HEK293 (cell line): Measurements from ENCODE around the gene TC2N.

ENCODE experiments used
- EGR2 ChIP-seq: fragments of 450-650 bp; formaldehyde crosslinking; IDR thresholded peaks from 2 replicates; pipeline ENCODE4 v1.5.1; 2016; ENCODE audit warnings: low read depth, missing biosample characterization, missing genetic modification characterization
- GLI2 ChIP-seq: fragments of 450-650 bp; formaldehyde crosslinking; IDR thresholded peaks from 2 replicates; pipeline ENCODE4; 2017; ENCODE audit warnings: missing biosample characterization, missing genetic modification characterization, low read depth, borderline replicate concordance
- GLI4 ChIP-seq: fragments of 450-650 bp; formaldehyde crosslinking; IDR thresholded peaks from 2 replicates; pipeline ENCODE4 v1.5.1; 2016; ENCODE audit warnings: missing biosample characterization, missing genetic modification characterization
- HOXC10 ChIP-seq: sonication (generic); formaldehyde crosslinking; IDR thresholded peaks from 2 replicates; pipeline ENCODE4 v1.8.1; 2023; ENCODE audit warnings: mild to moderate bottlenecking, missing genetic modification reagents
- HOXD13 ChIP-seq: sonication (generic); formaldehyde crosslinking; IDR thresholded peaks from 2 replicates; pipeline ENCODE4 v1.8.0; 2022; ENCODE audit warnings: missing genetic modification reagents, borderline replicate concordance
- PRDM4 ChIP-seq: fragments of 450-650 bp; formaldehyde crosslinking; IDR thresholded peaks from 2 replicates; pipeline ENCODE4 v1.5.1; 2017; ENCODE audit warnings: missing biosample characterization, missing genetic modification characterization
- SCRT2 ChIP-seq: fragments of 450-650 bp; formaldehyde crosslinking; IDR thresholded peaks from 2 replicates; pipeline ENCODE4 v1.5.1; 2016; ENCODE audit warnings: missing biosample characterization, missing genetic modification characterization
- TCF7L2 ChIP-seq: IDR thresholded peaks from 2 replicates; pipeline ENCODE4 v1.6.1; 2011; ENCODE audit warnings: low read depth, mild to moderate bottlenecking, inconsistent platforms, low read length, moderate library complexity, borderline replicate concordance
- ZBTB1 ChIP-seq: fragments of 450-650 bp; formaldehyde crosslinking; IDR thresholded peaks from 2 replicates; pipeline ENCODE4 v1.5.1; 2016; ENCODE audit warnings: missing biosample characterization, missing genetic modification characterization
- ZBTB8A ChIP-seq: fragments of 450-650 bp; formaldehyde crosslinking; IDR thresholded peaks from 2 replicates; pipeline ENCODE4 v1.5.1; 2016; ENCODE audit warnings: missing biosample characterization, missing genetic modification characterization
- ZFP37 ChIP-seq: fragments of 450-650 bp; formaldehyde crosslinking; IDR thresholded peaks from 2 replicates; pipeline ENCODE4 v1.5.1; 2016; ENCODE audit warnings: missing biosample characterization, missing genetic modification characterization
- ZNF10 ChIP-seq: fragments of 450-650 bp; formaldehyde crosslinking; IDR thresholded peaks from 2 replicates; pipeline ENCODE4 v1.5.1; 2017; ENCODE audit warnings: missing biosample characterization, missing genetic modification characterization
- ZNF155 ChIP-seq: fragments of 450-650 bp; formaldehyde crosslinking; IDR thresholded peaks from 2 replicates; pipeline ENCODE4 v1.5.1; 2016; ENCODE audit warnings: missing biosample characterization, missing genetic modification characterization
- ZNF157 ChIP-seq: fragments of 450-650 bp; formaldehyde crosslinking; IDR thresholded peaks from 2 replicates; pipeline ENCODE4 v1.5.1; 2016; ENCODE audit warnings: missing biosample characterization, missing genetic modification characterization
- ZNF214 ChIP-seq: fragments of 450-650 bp; formaldehyde crosslinking; IDR thresholded peaks from 2 replicates; pipeline ENCODE4 v1.5.1; 2017; ENCODE audit warnings: missing biosample characterization, mild to moderate bottlenecking, missing genetic modification characterization, borderline replicate concordance
- ZNF23 ChIP-seq: fragments of 450-650 bp; formaldehyde crosslinking; IDR thresholded peaks from 2 replicates; pipeline ENCODE4 v1.5.1; 2016; ENCODE audit warnings: missing biosample characterization, missing genetic modification characterization, borderline replicate concordance
- ZNF24 ChIP-seq: fragments of 450-650 bp; formaldehyde crosslinking; IDR thresholded peaks from 2 replicates; pipeline ENCODE4 v1.5.1; 2016; ENCODE audit warnings: missing biosample characterization, missing genetic modification characterization
- ZNF248 ChIP-seq: fragments of 450-650 bp; formaldehyde crosslinking; IDR thresholded peaks from 2 replicates; pipeline ENCODE4 v1.5.1; 2017; ENCODE audit warnings: missing biosample characterization, missing genetic modification characterization
- ZNF266 ChIP-seq: fragments of 450-650 bp; formaldehyde crosslinking; IDR thresholded peaks from 2 replicates; pipeline ENCODE4 v1.5.1; 2016; ENCODE audit warnings: missing biosample characterization, missing genetic modification characterization, low read depth
- ZNF335 ChIP-seq: fragments of 450-650 bp; formaldehyde crosslinking; conservative IDR thresholded peaks from 2 replicates; pipeline ENCODE4 v1.5.1; 2016; ENCODE audit warnings: missing biosample characterization, missing genetic modification characterization
- ZNF449 ChIP-seq: fragments of 450-650 bp; formaldehyde crosslinking; IDR thresholded peaks from 2 replicates; pipeline ENCODE4 v1.5.1; 2017; ENCODE audit warnings: missing biosample characterization, mild to moderate bottlenecking, missing genetic modification characterization, moderate library complexity
- ZNF513 ChIP-seq: fragments of 450-650 bp; IDR thresholded peaks from 2 replicates; pipeline ENCODE4 v1.5.1; 2018; ENCODE audit warnings: missing biosample characterization, missing genetic modification characterization
- ZNF548 ChIP-seq: fragments of 450-650 bp; formaldehyde crosslinking; IDR thresholded peaks from 2 replicates; pipeline ENCODE4 v1.5.1; 2016; ENCODE audit warnings: missing biosample characterization, missing genetic modification characterization
- ZNF561 ChIP-seq: fragments of 450-650 bp; IDR thresholded peaks from 2 replicates; pipeline ENCODE4 v1.5.1; 2018; ENCODE audit warnings: missing biosample characterization, missing genetic modification characterization, borderline replicate concordance
- ZNF623 ChIP-seq: fragments of 450-650 bp; formaldehyde crosslinking; IDR thresholded peaks from 2 replicates; pipeline ENCODE4 v1.5.1; 2016; ENCODE audit warnings: missing biosample characterization, missing genetic modification characterization
- ZNF626 ChIP-seq: fragments of 450-650 bp; sonication (Bioruptor Pico); formaldehyde crosslinking; IDR thresholded peaks from 2 replicates; pipeline ENCODE4 v1.5.1; 2018; ENCODE audit warnings: missing biosample characterization, missing genetic modification characterization, inconsistent platforms
- ZNF768 ChIP-seq: fragments of 450-650 bp; formaldehyde crosslinking; IDR thresholded peaks from 2 replicates; pipeline ENCODE4 v1.5.1; 2018; ENCODE audit warnings: missing biosample characterization, mild to moderate bottlenecking, missing genetic modification characterization
- ZNF777 ChIP-seq: fragments of 450-650 bp; formaldehyde crosslinking; IDR thresholded peaks from 2 replicates; pipeline ENCODE4 v1.5.1; 2017; ENCODE audit warnings: missing biosample characterization, missing genetic modification characterization, borderline replicate concordance
- ZNF830 ChIP-seq: fragments of 450-650 bp; IDR thresholded peaks from 2 replicates; pipeline ENCODE4 v1.5.0; 2018; ENCODE audit warnings: missing biosample characterization, missing genetic modification characterization, low read depth, mild to moderate bottlenecking, moderate library complexity
- ZSCAN16 ChIP-seq: fragments of 450-650 bp; formaldehyde crosslinking; IDR thresholded peaks from 2 replicates; pipeline ENCODE4 v1.5.1; 2016; ENCODE audit warnings: missing biosample characterization, missing genetic modification characterization
- ZSCAN5A ChIP-seq: fragments of 450-650 bp; formaldehyde crosslinking; IDR thresholded peaks from 2 replicates; pipeline ENCODE4 v1.5.1; 2016; ENCODE audit warnings: missing biosample characterization, missing genetic modification characterization
- TF ChIP-seq, protein P1 (sequence below): fragments of 450-650 bp; formaldehyde crosslinking; IDR thresholded peaks from 2 replicates; pipeline ENCODE4 v1.5.1; 2017; ENCODE audit warnings: missing biosample characterization, missing genetic modification characterization
- TF ChIP-seq, protein P2 (sequence below): fragments of 450-650 bp; formaldehyde crosslinking; IDR thresholded peaks from 2 replicates; pipeline ENCODE4 v1.5.1; 2016; ENCODE audit warnings: missing biosample characterization, missing genetic modification characterization

The TC2N gene

GRCh38 chr14:91744068-91744480, 123.3 kb downstream of the TC2N start (continued):
- TF ChIP-seq, protein P1, sequence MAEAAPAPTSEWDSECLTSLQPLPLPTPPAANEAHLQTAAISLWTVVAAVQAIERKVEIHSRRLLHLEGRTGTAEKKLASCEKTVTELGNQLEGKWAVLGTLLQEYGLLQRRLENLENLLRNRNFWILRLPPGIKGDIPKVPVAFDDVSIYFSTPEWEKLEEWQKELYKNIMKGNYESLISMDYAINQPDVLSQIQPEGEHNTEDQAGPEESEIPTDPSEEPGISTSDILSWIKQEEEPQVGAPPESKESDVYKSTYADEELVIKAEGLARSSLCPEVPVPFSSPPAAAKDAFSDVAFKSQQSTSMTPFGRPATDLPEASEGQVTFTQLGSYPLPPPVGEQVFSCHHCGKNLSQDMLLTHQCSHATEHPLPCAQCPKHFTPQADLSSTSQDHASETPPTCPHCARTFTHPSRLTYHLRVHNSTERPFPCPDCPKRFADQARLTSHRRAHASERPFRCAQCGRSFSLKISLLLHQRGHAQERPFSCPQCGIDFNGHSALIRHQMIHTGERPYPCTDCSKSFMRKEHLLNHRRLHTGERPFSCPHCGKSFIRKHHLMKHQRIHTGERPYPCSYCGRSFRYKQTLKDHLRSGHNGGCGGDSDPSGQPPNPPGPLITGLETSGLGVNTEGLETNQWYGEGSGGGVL (tag by site-specific recombination): no peak
- no peak for TF ChIP-seq GLI4
- no peak for TF ChIP-seq HOXC10
- TF ChIP-seq ZFP37 (tag by site-specific recombination): no peak
- TF ChIP-seq ZNF548 (tag by site-specific recombination): no peak
- TF ChIP-seq ZNF248 (tag by site-specific recombination): no peak
- no peak for TF ChIP-seq ZSCAN16 (tag by site-specific recombination)
- no peak for TF ChIP-seq ZNF155 (tag by site-specific recombination)
- TF ChIP-seq ZNF561 (tag by site-specific recombination): no peak
- TF ChIP-seq, protein P2, sequence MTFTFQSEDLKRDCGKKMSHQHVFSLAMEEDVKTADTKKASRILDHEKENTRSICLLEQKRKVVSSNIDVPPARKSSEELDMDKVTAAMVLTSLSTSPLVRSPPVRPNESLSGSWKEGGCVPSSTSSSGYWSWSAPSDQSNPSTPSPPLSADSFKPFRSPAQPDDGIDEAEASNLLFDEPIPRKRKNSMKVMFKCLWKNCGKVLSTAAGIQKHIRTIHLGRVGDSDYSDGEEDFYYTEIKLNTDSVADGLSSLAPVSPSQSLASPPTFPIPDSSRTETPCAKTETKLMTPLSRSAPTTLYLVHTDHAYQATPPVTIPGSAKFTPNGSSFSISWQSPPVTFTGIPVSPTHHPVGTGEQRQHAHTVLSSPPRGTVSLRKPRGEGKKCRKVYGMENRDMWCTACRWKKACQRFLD (tag by site-specific recombination): no peak
- TF ChIP-seq ZBTB8A (tag by site-specific recombination): no peak
- peak; percentile 53; the same call in 1 of the 2 replicates for TF ChIP-seq EGR2 (tag by site-specific recombination)
- no peak for TF ChIP-seq ZNF768
- no peak for TF ChIP-seq ZNF10
- TF ChIP-seq ZNF23 (tag by site-specific recombination): no peak
- no peak for TF ChIP-seq ZNF626 (tag by site-specific recombination)
- TF ChIP-seq ZNF513: no peak
- TF ChIP-seq ZNF24 (tag by site-specific recombination): peak; percentile 84
- TF ChIP-seq ZNF777 (tag by site-specific recombination): no peak
- no peak for TF ChIP-seq SCRT2 (tag by site-specific recombination)
- TF ChIP-seq GLI2 (tag by site-specific recombination): peak; percentile 15; the same call in 1 of the 2 replicates
- no peak for TF ChIP-seq ZNF830 (tag by site-specific recombination)
- TF ChIP-seq ZNF157 (tag by site-specific recombination): no peak
- no peak for TF ChIP-seq ZBTB1 (tag by site-specific recombination)
- no peak for TF ChIP-seq ZSCAN5A (tag by site-specific recombination)
- TF ChIP-seq HOXD13 (CRISPR knock-in tag): no peak
- TF ChIP-seq ZNF266 (tag by site-specific recombination): no peak
- TF ChIP-seq PRDM4 (tag by site-specific recombination): no peak; the same call in 1 of the 2 replicates
- TF ChIP-seq ZNF623 (tag by site-specific recombination): no peak
- no peak for TF ChIP-seq TCF7L2
- TF ChIP-seq ZNF214: no peak
- 0 out of 2 replicates have a peak, but pooled peaks have one; percentile 22 for TF ChIP-seq ZNF335 (tag by site-specific recombination)
- TF ChIP-seq ZNF449 (tag by site-specific recombination): no peak
